GM21576 (cell line): ENCODE data around the gene SLC37A2.
"Not testable (repeated sequence)": the region's sequence is repeated elsewhere in the genome, so short reads cannot be mapped to it uniquely, and the experiment has no call there.

Experiments used
- ATAC-seq: cut with Tn5 transposase; IDR thresholded peaks from one replicate; pipeline ENCODE4 v1.9.1; 2021; ENCODE audit warnings: mild to moderate bottlenecking, moderate library complexity; ENCODE audit not compliant: unreplicated experiment

SLC37A2 gene

GRCh38 chr11:125082611-125083311, 19.7 kb downstream of the SLC37A2 start:
- no peak for ATAC-seq

GRCh38 chr11:125083312-125084056, 20.4 kb downstream of the SLC37A2 start:
- ATAC-seq = no peak

- no peak for ATAC-seq
These were observed 20.9 kb downstream of the SLC37A2 start for GRCh38 chr11:125084057-125084416.

GRCh38 chr11:125084761-125085231, 21.7 kb downstream of the SLC37A2 start:
- no peak for ATAC-seq

- no peak for ATAC-seq
These were observed 22.4 kb downstream of the SLC37A2 start for GRCh38 chr11:125085301-125086081.

- ATAC-seq = no peak
These were observed 23.7 kb downstream of the SLC37A2 start for GRCh38 chr11:125086633-125087296.

- no peak for ATAC-seq
These were observed 25.0 kb downstream of the SLC37A2 start for GRCh38 chr11:125088123-125088522.

GRCh38 chr11:125088576-125089455, 25.7 kb downstream of the SLC37A2 start:
- no peak for ATAC-seq

GRCh38 chr11:125089481-125089880, 26.4 kb downstream of the SLC37A2 start:
- ATAC-seq = not testable (repeated sequence)

GRCh38 chr11:125090151-125090550, 27.0 kb downstream of the SLC37A2 start:
- not testable (repeated sequence) for ATAC-seq

GRCh38 chr11:125090816-125091215, 27.7 kb downstream of the SLC37A2 start:
- no peak for ATAC-seq

GRCh38 chr11:125091247-125091876, 28.3 kb downstream of the SLC37A2 start:
- ATAC-seq = no peak

- no peak for ATAC-seq
These were observed 29.0 kb downstream of the SLC37A2 start for GRCh38 chr11:125091877-125092664.

- no peak for ATAC-seq
These were observed 29.6 kb downstream of the SLC37A2 start for GRCh38 chr11:125092669-125093068.

GRCh38 chr11:125093502-125093901, 30.4 kb downstream of the SLC37A2 start:
- no peak for ATAC-seq

- ATAC-seq = no peak
These were observed 31.6 kb downstream of the SLC37A2 start for GRCh38 chr11:125094731-125095130.

GRCh38 chr11:125100136-125100535, 37.0 kb downstream of the SLC37A2 start:
- ATAC-seq = no peak

GRCh38 chr11:125101596-125101995, 38.5 kb downstream of the SLC37A2 start:
- ATAC-seq = no peak

- ATAC-seq = no peak
These were observed 38.9 kb downstream of the SLC37A2 start for GRCh38 chr11:125102025-125102424.
